DMS53 (cell line): ENCODE data around the gene MCM7.

Source experiments
- DNase-seq: peaks from one replicate; lab custom pipeline; 2025; lab: John Stamatoyannopoulos, UW

The MCM7 gene

DNA sequence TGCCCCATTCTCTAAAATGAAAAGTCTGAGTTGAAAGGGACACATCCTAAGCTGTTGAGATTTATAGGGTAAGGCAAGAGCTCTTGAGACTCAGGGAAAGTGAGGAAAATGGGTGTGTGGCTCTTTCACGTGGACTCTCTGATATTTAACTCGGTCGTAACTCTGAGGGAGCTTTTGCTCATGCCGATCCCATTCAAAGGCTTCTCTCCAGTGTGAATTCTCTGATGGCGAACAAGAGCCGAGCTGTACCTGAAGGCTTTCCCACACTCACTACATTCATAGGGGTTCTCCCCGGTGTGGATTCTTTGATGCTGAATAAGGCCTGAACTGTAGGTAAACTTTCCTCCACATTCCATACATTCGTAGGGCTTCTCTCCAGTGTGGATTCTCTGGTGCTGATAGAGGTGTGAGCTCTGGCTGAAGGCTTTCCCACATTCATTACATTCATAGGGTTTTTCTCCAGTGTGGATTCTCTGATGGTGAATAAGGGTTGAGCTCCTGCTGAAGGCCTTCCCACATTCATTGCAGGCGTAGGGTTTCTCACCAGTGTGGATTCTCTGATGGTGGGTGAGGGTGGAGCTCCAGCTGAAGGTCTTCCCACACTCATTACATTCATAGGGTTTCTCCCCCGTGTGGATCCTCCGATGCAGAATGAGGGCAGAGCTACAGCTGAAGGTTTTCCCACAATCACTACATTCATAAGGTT lies 30.0 kb downstream of the MCM7 start:
- no peak for DNase-seq

DNA sequence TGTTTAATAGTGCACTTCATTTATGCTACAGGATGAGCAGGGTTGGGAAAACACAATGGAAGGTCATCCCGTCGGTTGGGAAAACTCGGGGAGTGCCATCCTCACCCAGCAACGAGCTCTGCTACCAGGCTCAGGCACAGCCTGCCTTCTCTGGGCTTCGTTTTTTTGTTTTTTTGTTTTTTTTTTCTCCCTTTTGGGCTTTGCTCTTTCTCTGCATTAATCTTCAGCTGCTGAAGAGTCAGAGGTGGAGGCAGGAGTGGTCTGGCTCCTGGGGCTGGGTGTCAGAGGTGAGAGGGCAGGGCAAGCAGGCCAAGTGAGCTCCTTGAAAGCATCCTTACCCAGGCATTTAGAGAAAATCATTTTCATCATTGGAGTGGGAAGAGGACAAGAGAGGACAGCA lies 31.2 kb downstream of the MCM7 start:
- no peak for DNase-seq

DNA sequence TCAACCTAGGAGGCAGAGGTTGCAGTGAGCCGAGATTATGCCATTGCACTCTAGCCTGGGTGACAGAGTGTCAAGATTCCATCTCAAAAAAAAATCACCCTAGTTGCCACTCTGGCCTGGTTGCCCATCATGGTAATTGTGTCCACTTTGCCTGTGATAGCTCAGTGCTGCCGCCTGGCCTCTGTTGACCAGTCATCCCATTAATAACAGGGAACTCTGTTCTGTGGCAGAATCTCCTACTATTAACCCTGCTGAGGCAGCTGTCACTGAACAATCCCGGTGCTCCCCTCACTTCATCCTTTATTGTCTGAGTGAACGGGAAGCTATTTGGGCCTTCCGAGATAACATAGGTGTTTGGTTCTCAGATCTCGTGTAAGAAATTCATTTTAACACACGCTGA lies 34.2 kb downstream of the MCM7 start:
- DNase-seq = no peak

DNA sequence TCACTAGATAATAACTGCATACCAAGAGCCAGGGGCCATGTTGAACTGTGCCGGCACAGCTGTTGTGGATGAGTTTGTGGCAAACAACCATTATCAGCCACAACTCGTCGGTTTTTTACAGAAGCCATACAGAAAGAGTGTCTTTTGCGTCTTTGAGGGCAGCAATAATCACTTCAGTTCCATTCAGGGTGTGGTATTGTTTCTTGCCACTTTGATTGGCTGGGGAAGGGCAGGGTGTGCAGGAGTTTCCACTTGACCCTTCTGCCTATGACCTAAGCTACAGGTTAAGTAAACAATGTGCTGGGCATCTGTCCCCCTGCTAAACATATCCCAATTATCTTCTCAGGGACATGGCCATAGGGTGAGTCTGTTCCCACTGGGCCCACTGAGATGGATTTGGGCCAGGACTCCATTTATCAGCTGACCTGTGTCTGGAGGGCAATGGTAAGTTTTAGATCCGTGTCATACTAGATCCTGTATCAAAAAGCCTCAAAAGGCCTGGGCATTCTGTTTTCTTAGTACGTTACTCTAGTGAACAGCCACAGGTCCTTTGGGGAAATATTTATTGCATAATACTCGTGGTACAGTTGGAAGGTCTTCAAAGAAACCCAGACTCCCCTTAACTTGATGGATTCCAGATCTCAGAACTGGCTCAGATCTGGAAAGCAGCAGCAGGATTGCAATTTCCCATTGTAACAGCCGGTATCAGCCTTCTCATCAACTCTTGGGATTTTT lies 35.6 kb downstream of the MCM7 start:
- peak; percentile 46 for DNase-seq

DNA sequence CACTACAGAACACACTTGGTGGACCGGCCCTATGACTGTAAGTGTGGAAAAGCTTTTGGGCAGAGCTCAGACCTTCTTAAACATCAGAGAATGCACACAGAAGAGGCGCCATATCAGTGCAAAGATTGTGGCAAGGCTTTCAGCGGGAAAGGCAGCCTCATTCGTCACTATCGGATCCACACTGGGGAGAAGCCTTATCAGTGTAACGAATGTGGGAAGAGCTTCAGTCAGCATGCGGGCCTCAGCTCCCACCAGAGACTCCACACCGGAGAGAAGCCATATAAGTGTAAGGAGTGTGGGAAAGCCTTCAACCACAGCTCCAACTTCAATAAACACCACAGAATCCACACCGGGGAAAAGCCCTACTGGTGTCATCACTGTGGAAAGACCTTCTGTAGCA lies 37.0 kb downstream of the MCM7 start:
- no peak for DNase-seq

DNA sequence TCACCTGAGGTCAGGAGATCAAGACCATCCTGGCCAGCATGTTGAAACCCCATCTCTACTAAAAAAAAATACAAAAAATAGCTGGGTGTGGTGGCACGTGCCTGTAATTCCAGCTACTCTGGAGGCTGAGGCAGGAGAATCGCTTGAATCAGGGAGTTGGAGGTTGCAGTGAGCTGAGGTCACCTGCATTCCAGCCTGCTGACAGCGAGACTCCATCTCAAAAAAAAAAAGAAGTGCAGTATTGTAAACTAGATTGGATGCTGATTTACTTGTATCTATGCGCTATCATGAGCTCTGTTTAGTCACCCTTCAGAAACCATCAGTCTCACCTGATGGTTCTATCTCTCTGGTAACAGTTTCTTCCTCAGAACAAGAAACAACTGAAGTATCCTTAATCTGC lies 37.8 kb downstream of the MCM7 start:
- DNase-seq = no peak

DNA sequence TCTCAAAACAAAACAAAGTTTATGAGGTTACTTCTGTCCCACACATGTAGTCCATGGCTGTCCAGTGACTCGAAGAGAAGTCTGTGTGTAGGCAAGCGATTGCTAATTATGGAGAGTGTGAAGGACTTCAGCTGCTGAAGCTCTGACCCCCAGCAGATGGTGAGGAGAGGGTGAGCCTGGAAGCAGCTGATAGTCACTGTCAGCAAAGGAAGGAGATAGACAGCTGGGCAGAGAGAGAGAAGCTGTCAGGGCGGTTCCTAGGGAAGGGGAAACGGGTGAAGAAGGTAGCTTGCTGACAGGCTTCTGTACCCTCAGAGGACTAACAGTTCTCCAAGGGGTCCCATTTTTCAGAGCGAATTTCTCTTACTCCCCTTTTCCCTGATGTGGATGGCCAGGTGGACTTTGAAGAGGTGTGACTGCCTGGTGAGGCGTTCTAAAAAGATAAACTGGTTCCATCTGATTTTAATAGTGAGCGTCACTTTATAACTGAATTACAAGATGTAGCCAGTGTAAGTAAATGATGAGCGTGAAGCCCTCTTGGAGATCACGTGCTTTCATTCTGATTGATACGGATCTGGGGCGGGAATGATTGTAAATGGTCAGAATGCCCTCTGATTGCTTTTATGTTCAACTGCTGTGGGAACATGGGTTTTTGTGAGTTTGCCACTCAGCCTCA lies 39.5 kb downstream of the MCM7 start:
- no peak for DNase-seq

GRCh38 chr7:100059251-100059739 lies 41.9 kb downstream of the MCM7 start:
- DNase-seq = no peak

DNA sequence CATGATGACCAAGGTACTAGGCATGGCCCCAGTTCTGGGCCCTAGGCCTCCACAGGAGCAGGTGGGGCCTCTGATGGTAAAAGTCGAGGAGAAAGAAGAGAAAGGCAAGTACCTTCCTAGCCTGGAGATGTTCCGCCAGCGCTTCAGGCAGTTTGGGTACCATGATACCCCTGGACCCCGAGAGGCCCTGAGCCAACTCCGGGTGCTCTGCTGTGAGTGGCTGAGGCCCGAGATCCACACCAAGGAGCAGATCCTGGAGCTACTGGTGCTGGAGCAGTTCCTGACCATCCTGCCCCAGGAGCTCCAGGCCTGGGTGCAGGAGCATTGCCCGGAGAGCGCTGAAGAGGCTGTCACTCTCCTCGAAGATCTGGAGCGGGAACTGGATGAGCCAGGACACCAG lies 44.2 kb downstream of the MCM7 start:
- DNase-seq = no peak

- peak; percentile 91 for DNase-seq
Observed at GRCh38 chr7:100053215-100053614, 48.0 kb downstream of the MCM7 start.

DNA sequence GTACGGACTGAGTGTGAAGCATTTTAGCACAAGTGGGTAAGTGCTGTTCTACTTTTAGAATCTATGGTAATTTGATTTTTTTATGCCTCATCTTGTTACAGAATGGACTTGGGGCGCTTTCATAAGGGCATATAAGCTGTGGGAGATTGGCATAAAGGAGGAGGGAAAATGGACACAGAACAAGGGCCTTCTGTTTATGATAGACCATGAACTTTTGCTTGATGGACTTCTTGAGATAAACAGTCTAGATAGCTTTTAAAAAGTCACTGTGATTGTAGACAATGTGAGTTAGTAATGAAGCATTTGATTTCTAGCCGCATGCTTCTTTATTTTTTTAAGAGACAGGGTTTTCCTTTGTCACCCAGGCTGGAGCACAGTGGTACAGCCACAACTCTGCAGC lies 49.6 kb downstream of the MCM7 start:
- DNase-seq = no peak

DNA sequence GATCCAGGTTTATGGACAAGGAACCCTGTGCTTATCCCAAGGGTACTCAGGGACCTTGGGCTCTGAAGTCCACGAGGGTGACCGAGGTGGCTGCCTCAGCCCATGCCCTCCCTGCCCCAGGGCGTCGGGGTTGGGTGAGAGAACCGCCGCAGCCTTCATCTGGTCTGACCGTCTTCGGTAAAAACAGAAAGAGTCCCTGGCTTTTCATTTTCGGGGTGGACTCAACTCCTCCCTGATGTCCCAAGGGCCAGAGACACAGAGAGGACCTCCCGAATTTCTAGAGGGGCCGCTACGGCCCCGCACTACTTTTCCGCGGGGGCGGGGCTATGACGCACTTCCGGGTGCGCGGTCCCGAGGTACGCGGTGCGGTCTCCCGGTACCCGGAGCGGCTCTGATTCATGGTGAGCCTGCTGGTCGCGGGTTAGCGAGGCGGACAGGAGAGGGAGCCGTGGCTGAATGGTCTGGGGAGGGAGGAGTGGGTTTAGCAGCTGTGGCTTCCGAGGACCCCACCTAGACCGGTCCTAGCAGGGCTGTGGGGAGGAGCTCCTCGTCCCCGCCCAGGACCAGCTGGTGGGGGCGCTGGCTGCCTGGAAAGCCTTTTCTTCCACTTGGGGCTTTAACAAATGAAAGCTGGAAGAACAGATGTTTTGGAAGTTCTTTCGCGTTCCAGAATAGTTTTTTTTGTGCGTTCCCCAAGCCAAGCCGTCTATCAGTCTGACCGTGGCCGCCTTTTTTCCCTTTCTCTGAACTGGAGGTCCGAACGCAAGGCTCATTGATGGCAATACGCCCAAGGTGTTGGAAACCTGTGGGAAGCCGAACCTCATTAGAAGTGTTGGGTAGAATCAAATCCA lies 51.5 kb downstream of the MCM7 start, which contains the start of gene ZSCAN21:
Gene ZSCAN21, plus strand, starts transcription at position 334 of the 851 bp plus-strand sequence. CDS start 7,233 bp downstream, outside the sequence.
- DNase-seq = peak; percentile 93

DNA sequence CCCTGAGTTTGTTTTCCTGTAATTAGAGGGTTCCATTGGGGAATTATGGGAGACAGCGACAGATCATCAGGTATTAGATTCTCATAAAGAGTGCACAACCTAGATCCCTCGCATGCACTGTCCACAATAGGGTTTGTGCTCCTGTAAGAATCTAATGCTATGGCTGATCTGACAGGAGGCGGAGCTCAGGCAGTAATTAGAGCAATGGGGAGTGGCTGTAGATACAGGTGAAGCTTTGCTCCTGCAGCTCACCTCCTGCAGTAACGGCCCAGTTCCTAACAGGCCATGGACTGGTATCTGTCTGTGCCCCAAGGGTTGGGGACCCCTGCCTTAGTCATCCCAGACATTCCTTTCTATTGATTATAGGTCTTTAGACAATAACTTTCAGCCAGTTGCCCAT lies 52.5 kb downstream of the MCM7 start:
- DNase-seq = peak; percentile 51

GRCh38 chr7:100044718-100045117 lies 56.5 kb downstream of the MCM7 start:
- peak; percentile 85 for DNase-seq
